ENCODE measurements around the gene SLFN13. TPM values are rescaled to one million over a fixed set of nuclear protein-coding genes. Genes with fewer than 3 reads are reported as not detected.
A peak's percentile ranks its signal among the peaks of the same experiment; 100 is the strongest.

Gene SLFN13
- total and polyA plus RNA-seq, 9 of the 15 experiments (the other 6 are each of a cell fraction or from before 2014, with no cell fraction given): 0.04 to 0.49 (median 0.17) TPM

- no peak for TF ChIP-seq TRIM25 (IDR thresholded peaks at IDR 0.05; ENCODE audit: borderline replicate concordance)
- 0 out of 4 replicates have a peak, but pooled peaks of 1 of the 2 experiments have one; percentile 20 for TF ChIP-seq NRF1 (conservative IDR thresholded peaks at IDR 0.05 in 1 of 2, IDR thresholded peaks at IDR 0.05 in 1 of 2)
- TF ChIP-seq ARHGAP35 (IDR thresholded peaks at IDR 0.05; ENCODE audit: partially characterized antibody): no peak
Measured at GRCh38 chr17:35486920-35487732, 38.6 kb upstream of the SLFN13 start (continued).

GRCh38 chr17:35479271-35479670 lies 30.7 kb upstream of the SLFN13 start:
- no peaks in the 10 kb centered on the region for H3K9me3 ChIP-seq (replicated peaks; ENCODE audit: control insufficient read depth, insufficient read depth, low read depth, low read length)
- intact Hi-C loops (cut with micrococcal nuclease): loop anchor here (10.0 kb wide), 1 partner anchor 56 kb away; the partner anchor contains the start of gene SLFN12L
- no peak for TF ChIP-seq ZNF263 (CRISPR knock-in tag; IDR thresholded peaks at IDR 0.05; ENCODE audit: borderline replicate concordance)
- TF ChIP-seq ZNF197 (CRISPR knock-in tag; IDR thresholded peaks at IDR 0.05; ENCODE audit: low read depth): no peak
- TF ChIP-seq TCF3 (CRISPR knock-in tag; IDR thresholded peaks at IDR 0.05): no peak
- TF ChIP-seq MNT (conservative IDR thresholded peaks at IDR 0.05): no peak
- TF ChIP-seq E2F1 (CRISPR knock-in tag; IDR thresholded peaks at IDR 0.05): no peak
- no peak for TF ChIP-seq WHSC1 (IDR thresholded peaks at IDR 0.05; ENCODE audit: low read length)
- no peak for TF ChIP-seq POLR3G (IDR thresholded peaks at IDR 0.05; ENCODE audit: extremely low read depth, insufficient read length, insufficient replicate concordance)
- TF ChIP-seq ZNF77 (CRISPR knock-in tag; IDR thresholded peaks at IDR 0.05): no peak
- no peak for TF ChIP-seq KAT7 (CRISPR knock-in tag; IDR thresholded peaks at IDR 0.05; ENCODE audit: borderline replicate concordance)
- TF ChIP-seq STAT5A (IDR thresholded peaks at IDR 0.05; ENCODE audit: borderline replicate concordance, low read length): no peak
- no peak for TF ChIP-seq SREBF2 (CRISPR knock-in tag; IDR thresholded peaks at IDR 0.05)
- TF ChIP-seq CHD4 (IDR thresholded peaks at IDR 0.05; ENCODE audit: insufficient read depth, insufficient replicate concordance, low read depth, low read length, poor library complexity, severe bottlenecking): no peak
- TF ChIP-seq MAFK (IDR thresholded peaks at IDR 0.05; ENCODE audit: low read length): no peak
- H3K9ac ChIP-seq (ENCODE audit: insufficient read depth in 1 of 2, low read depth in 2 of 2, low read length in 2 of 2): no peak overlapping the region
- no peaks in the 10 kb centered on the region for H3K9me1 ChIP-seq (ENCODE audit: control insufficient read depth, insufficient read depth, low read length)
- DNase-seq (ENCODE audit: extremely low read depth in 1 of 4, low spot score in 3 of 4) (no peak), FAIRE-seq (no peak), ATAC-seq (no peak)
- CTCF ChIA-PET (ENCODE audit: low intra/inter-chr PET ratio): no interaction called here
- no peak overlapping the region for H3K27ac ChIP-seq (ENCODE audit: extremely low read depth, low read depth, low read length)
- H3K4me2 ChIP-seq (ENCODE audit: insufficient read depth, low read length): no peak overlapping the region
- POLR2A ChIA-PET: no interaction called here
- no peaks in the 10 kb centered on the region for H3K4me1 ChIP-seq (replicated peaks in 1 of 2; ENCODE audit: control insufficient read depth in 2 of 2, insufficient read depth in 2 of 2, low read length in 2 of 2)
- no TSS peak for BruUV-seq (replicated peaks)
- H3K36me3 ChIP-seq (ENCODE audit: control insufficient read depth, insufficient read depth, low read length): no peaks in the 10 kb centered on the region
- 0% methylated on average over 5 of the region's 5 CpGs for WGBS (ENCODE audit: insufficient coverage, low coverage, missing lambda C conversion rate)
- H4K20me1 ChIP-seq (replicated peaks; ENCODE audit: control insufficient read depth, insufficient read depth, low read length): no peaks in the 10 kb centered on the region
- no peaks in the 10 kb centered on the region for H3K79me2 ChIP-seq (ENCODE audit: control insufficient read depth, insufficient read depth, low read length)
- in situ Hi-C loops (cut with MboI): no loop called here
- H3K27me3 ChIP-seq (ENCODE audit: control insufficient read depth in 2 of 2, insufficient read depth in 2 of 2, low read length in 2 of 2): no peaks in the 10 kb centered on the region; a peak in 2 of 5 replicates
- H2AFZ ChIP-seq (ENCODE audit: low read depth, low read length): no peak overlapping the region
- H3K4me3 ChIP-seq: no peak overlapping the region

Data from K562 (cell line).